HEK293 (cell line): ENCODE results near the gene SPRY4.
A peak's percentile ranks its signal among the peaks of the same experiment; 100 is the strongest.

ENCODE experiments used
- CTCF ChIA-PET: fragments of 350-600 bp; formaldehyde crosslinking; extraction: SDS; loops from one replicate; lab custom pipeline; 2021; ENCODE audit warnings: antibody characterized with exemption; lab: Yijun Ruan, JAX
- POLR2A ChIA-PET: fragments of 300-600 bp; formaldehyde crosslinking; extraction: SDS; loops from one replicate; lab custom pipeline; 2020; ENCODE audit warnings: antibody characterized with exemption, inconsistent platforms; lab: Yijun Ruan, JAX
- H3K27ac ChIP-seq: fragments of 200-500 bp; sonication (Bioruptor generic); 2 replicates; pipeline ENCODE4 v1.5.1; 2014; ENCODE audit warnings: low read depth, low read length, control low read depth, inconsistent platforms; ENCODE audit errors: extremely low read depth
- H3K36me3 ChIP-seq, 2 experiments: fragments of 200-500 bp in 1 of 2; sonication (Bioruptor generic) in 1 of 2; 1 replicate in 1 of 2; 2 replicates in 1 of 2; pipeline ENCODE4 v1.5.1; 2014 to 2017; ENCODE audit warnings: inconsistent platforms in 2 of 2, low read length in 2 of 2; ENCODE audit not compliant: control insufficient read depth in 2 of 2, insufficient read depth in 1 of 2
- H3K4me1 ChIP-seq: fragments of 200-500 bp; sonication (Bioruptor generic); 2 replicates; pipeline ENCODE4 v1.5.1; 2014; ENCODE audit warnings: mild to moderate bottlenecking, low read length, inconsistent platforms; ENCODE audit not compliant: control insufficient read depth, insufficient read depth
- H3K4me3 ChIP-seq: 2 replicates; pipeline ENCODE4 v1.5.1; 2011; ENCODE audit warnings: low read depth, mild to moderate bottlenecking, control low read depth, low read length, moderate library complexity
- H3K9me3 ChIP-seq: fragments of 200-500 bp; sonication (Bioruptor generic); 2 replicates; pipeline ENCODE4 v1.5.1; 2014; ENCODE audit warnings: low read depth, low read length, inconsistent platforms; ENCODE audit not compliant: control insufficient read depth, insufficient read depth
- FEZF1 ChIP-seq: fragments of 450-650 bp; formaldehyde crosslinking; IDR thresholded peaks from 2 replicates; pipeline ENCODE4 v1.5.1; 2016; ENCODE audit warnings: missing biosample characterization, missing genetic modification characterization
- IKZF3 ChIP-seq: fragments of 450-650 bp; IDR thresholded peaks from 2 replicates; pipeline ENCODE4 v1.5.0; 2018; ENCODE audit warnings: missing biosample characterization, mild to moderate bottlenecking, missing genetic modification characterization, moderate library complexity
- KLF1 ChIP-seq: fragments of 450-650 bp; formaldehyde crosslinking; IDR thresholded peaks from 2 replicates; pipeline ENCODE4 v1.5.1; 2016; ENCODE audit warnings: missing biosample characterization, missing genetic modification characterization
- KLF10 ChIP-seq: fragments of 450-650 bp; IDR thresholded peaks from 2 replicates; pipeline ENCODE4 v1.5.1; 2018; ENCODE audit warnings: missing biosample characterization, mild to moderate bottlenecking, missing genetic modification characterization
- MYNN ChIP-seq: fragments of 450-650 bp; formaldehyde crosslinking; IDR thresholded peaks from 2 replicates; pipeline ENCODE4 v1.5.1; 2016; ENCODE audit warnings: missing biosample characterization, missing genetic modification characterization, borderline replicate concordance
- PRDM10 ChIP-seq: fragments of 450-650 bp; formaldehyde crosslinking; IDR thresholded peaks from 2 replicates; pipeline ENCODE4 v1.5.1; 2016; ENCODE audit warnings: missing biosample characterization, missing genetic modification characterization
- SCRT2 ChIP-seq: fragments of 450-650 bp; formaldehyde crosslinking; IDR thresholded peaks from 2 replicates; pipeline ENCODE4 v1.5.1; 2016; ENCODE audit warnings: missing biosample characterization, missing genetic modification characterization
- SP7 ChIP-seq: fragments of 450-650 bp; formaldehyde crosslinking; IDR thresholded peaks from 2 replicates; pipeline ENCODE4 v1.5.1; 2016; ENCODE audit warnings: missing biosample characterization, missing genetic modification characterization
- TSHZ1 ChIP-seq: fragments of 450-650 bp; formaldehyde crosslinking; IDR thresholded peaks from 2 replicates; pipeline ENCODE4 v1.5.1; 2016; ENCODE audit warnings: missing biosample characterization, missing genetic modification characterization, borderline replicate concordance
- WT1 ChIP-seq: fragments of 450-650 bp; formaldehyde crosslinking; IDR thresholded peaks from 2 replicates; pipeline ENCODE4 v1.5.1; 2016; ENCODE audit warnings: missing biosample characterization, missing genetic modification characterization
- ZBTB8A ChIP-seq: fragments of 450-650 bp; formaldehyde crosslinking; IDR thresholded peaks from 2 replicates; pipeline ENCODE4 v1.5.1; 2016; ENCODE audit warnings: missing biosample characterization, missing genetic modification characterization
- ZNF24 ChIP-seq: fragments of 450-650 bp; formaldehyde crosslinking; IDR thresholded peaks from 2 replicates; pipeline ENCODE4 v1.5.1; 2016; ENCODE audit warnings: missing biosample characterization, missing genetic modification characterization
- ZNF248 ChIP-seq: fragments of 450-650 bp; formaldehyde crosslinking; IDR thresholded peaks from 2 replicates; pipeline ENCODE4 v1.5.1; 2017; ENCODE audit warnings: missing biosample characterization, missing genetic modification characterization
- ZNF341 ChIP-seq: fragments of 450-650 bp; formaldehyde crosslinking; IDR thresholded peaks from 2 replicates; pipeline ENCODE4; 2016; ENCODE audit warnings: low read depth, missing biosample characterization, missing genetic modification characterization
- ZNF398 ChIP-seq: fragments of 450-650 bp; formaldehyde crosslinking; IDR thresholded peaks from 2 replicates; pipeline ENCODE4 v1.5.1; 2017; ENCODE audit warnings: missing biosample characterization, missing genetic modification characterization
- ZNF423 ChIP-seq: fragments of 450-650 bp; formaldehyde crosslinking; IDR thresholded peaks from 2 replicates; pipeline ENCODE4 v1.5.1; 2016; ENCODE audit warnings: missing biosample characterization, missing genetic modification characterization
- ZNF548 ChIP-seq: fragments of 450-650 bp; formaldehyde crosslinking; IDR thresholded peaks from 2 replicates; pipeline ENCODE4 v1.5.1; 2016; ENCODE audit warnings: missing biosample characterization, missing genetic modification characterization
- ZNF843 ChIP-seq: fragments of 450-650 bp; formaldehyde crosslinking; IDR thresholded peaks from 2 replicates; pipeline ENCODE4 v1.5.1; 2016; ENCODE audit warnings: missing biosample characterization, missing genetic modification characterization
- TF ChIP-seq, protein P1 (sequence below): fragments of 450-650 bp; formaldehyde crosslinking; IDR thresholded peaks from 2 replicates; pipeline ENCODE4 v1.5.1; 2016; ENCODE audit warnings: missing biosample characterization, missing genetic modification characterization, low read depth
- TF ChIP-seq, protein P2 (sequence below): fragments of 450-650 bp; formaldehyde crosslinking; IDR thresholded peaks from 2 replicates; pipeline ENCODE4 v1.5.1; 2017; ENCODE audit warnings: missing biosample characterization, missing genetic modification characterization
- TF ChIP-seq, protein P3 (sequence below): sonication (generic); formaldehyde crosslinking; IDR thresholded peaks from 2 replicates; pipeline ENCODE4 v1.8.1; 2022; ENCODE audit warnings: mild to moderate bottlenecking, moderate library complexity, missing genetic modification reagents

The SPRY4 gene

DNA sequence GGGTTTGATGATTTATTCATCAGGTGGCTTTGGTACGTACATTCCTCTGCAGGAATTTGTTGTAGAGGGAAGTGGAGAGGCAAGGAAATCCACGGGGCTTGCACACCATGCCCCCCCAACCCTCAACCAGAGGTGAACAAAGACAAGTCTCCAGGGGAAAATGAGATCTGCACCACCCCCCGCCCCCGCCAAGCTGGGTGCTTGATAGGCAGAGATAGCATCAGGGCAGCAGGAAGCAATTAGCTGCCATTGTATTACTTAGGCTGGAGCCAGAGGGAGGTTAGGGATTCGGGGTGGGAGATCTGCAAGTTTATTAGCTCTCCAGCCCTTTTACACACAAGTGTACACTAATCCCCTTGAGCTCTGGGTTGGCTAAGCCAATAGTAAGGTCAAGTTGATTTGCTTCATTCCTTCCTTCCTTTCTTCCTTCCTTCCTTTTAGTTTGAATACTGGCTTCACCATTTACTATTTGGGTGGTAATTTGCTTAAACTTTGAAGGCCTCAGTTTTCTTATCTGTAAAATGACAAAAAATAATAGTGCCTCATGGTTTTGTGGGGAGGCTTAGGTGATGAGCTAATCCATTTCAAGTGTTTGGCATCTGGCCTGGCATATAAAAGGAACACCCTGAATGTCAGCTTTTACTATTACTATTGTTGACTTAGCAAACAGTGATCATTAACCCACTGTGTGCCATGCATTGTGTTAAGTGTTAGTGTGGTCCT lies 34.1 kb downstream of the SPRY4 start:
- Histone ChIP-seq H3K36me3 (no peaks in the 10 kb centered on the region), H3K9me3 (no peaks in the 10 kb centered on the region), H3K27ac (peak overlapping the region; percentile 51; the same call in 1 of the 2 replicates), H3K4me3 (no peak overlapping the region), H3K4me1 (peaks cover 15% of the 10 kb centered on the region)
- CTCF ChIA-PET: interaction anchor here (1.5 kb wide), 1 partner anchor 70 kb away, joined by 6 read pairs; no protein-coding TSS in a partner anchor
- POLR2A ChIA-PET: interaction anchor here (0.6 to 1.8 kb wide), 3 partner anchors 10 to 75 kb away, joined by 3 to 5 read pairs (median 3); no protein-coding TSS in a partner anchor
- TF ChIP-seq ZNF398 (peak; percentile 77), ZNF24 (tag by site-specific recombination) (peak; percentile 97), ZNF423 (tag by site-specific recombination) (peak; percentile 93), KLF10 (tag by site-specific recombination) (peak; percentile 72), FEZF1 (tag by site-specific recombination) (peak; percentile 89), ZNF548 (tag by site-specific recombination) (no peak), ZNF341 (tag by site-specific recombination) (peak; percentile 61; the same call in 1 of the 2 replicates), SCRT2 (tag by site-specific recombination) (peak; percentile 69; the same call in 1 of the 2 replicates), ZNF843 (tag by site-specific recombination) (peak; percentile 90), KLF1 (tag by site-specific recombination) (0 out of 2 replicates have a peak, but pooled peaks have one; percentile 31), MYNN (tag by site-specific recombination) (peak; percentile 75), IKZF3 (peak; percentile 72), SP7 (tag by site-specific recombination) (peak; percentile 83), ZNF248 (no peak), WT1 (tag by site-specific recombination) (peak; percentile 87), TSHZ1 (tag by site-specific recombination) (peak; percentile 38; the same call in 1 of the 2 replicates), PRDM10 (peak; percentile 56), ZBTB8A (tag by site-specific recombination) (no peak; the same call in 1 of the 2 replicates)
- TF ChIP-seq, protein P1, sequence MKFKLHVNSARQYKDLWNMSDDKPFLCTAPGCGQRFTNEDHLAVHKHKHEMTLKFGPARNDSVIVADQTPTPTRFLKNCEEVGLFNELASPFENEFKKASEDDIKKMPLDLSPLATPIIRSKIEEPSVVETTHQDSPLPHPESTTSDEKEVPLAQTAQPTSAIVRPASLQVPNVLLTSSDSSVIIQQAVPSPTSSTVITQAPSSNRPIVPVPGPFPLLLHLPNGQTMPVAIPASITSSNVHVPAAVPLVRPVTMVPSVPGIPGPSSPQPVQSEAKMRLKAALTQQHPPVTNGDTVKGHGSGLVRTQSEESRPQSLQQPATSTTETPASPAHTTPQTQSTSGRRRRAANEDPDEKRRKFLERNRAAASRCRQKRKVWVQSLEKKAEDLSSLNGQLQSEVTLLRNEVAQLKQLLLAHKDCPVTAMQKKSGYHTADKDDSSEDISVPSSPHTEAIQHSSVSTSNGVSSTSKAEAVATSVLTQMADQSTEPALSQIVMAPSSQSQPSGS (tag by site-specific recombination): peak; percentile 71; the same call in 1 of the 2 replicates
- TF ChIP-seq, protein P2, sequence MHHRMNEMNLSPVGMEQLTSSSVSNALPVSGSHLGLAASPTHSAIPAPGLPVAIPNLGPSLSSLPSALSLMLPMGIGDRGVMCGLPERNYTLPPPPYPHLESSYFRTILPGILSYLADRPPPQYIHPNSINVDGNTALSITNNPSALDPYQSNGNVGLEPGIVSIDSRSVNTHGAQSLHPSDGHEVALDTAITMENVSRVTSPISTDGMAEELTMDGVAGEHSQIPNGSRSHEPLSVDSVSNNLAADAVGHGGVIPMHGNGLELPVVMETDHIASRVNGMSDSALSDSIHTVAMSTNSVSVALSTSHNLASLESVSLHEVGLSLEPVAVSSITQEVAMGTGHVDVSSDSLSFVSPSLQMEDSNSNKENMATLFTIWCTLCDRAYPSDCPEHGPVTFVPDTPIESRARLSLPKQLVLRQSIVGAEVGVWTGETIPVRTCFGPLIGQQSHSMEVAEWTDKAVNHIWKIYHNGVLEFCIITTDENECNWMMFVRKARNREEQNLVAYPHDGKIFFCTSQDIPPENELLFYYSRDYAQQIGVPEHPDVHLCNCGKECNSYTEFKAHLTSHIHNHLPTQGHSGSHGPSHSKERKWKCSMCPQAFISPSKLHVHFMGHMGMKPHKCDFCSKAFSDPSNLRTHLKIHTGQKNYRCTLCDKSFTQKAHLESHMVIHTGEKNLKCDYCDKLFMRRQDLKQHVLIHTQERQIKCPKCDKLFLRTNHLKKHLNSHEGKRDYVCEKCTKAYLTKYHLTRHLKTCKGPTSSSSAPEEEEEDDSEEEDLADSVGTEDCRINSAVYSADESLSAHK: peak; percentile 58; the same call in 1 of the 2 replicates
- TF ChIP-seq, protein P3, sequence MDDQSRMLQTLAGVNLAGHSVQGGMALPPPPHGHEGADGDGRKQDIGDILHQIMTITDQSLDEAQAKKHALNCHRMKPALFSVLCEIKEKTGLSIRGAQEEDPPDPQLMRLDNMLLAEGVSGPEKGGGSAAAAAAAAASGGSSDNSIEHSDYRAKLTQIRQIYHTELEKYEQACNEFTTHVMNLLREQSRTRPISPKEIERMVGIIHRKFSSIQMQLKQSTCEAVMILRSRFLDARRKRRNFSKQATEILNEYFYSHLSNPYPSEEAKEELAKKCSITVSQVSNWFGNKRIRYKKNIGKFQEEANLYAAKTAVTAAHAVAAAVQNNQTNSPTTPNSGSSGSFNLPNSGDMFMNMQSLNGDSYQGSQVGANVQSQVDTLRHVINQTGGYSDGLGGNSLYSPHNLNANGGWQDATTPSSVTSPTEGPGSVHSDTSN: no peak
